K562 (cell line): ENCODE measurements around the gene KCNE1. TPM values are rescaled to one million over a fixed set of nuclear protein-coding genes. Genes with fewer than 3 reads are reported as not detected.

ENCODE experiments used
- PTBP1 ChIP-seq: fragments of 200-400 bp; formaldehyde crosslinking; IDR thresholded peaks from 2 replicates; pipeline ENCODE4 v1.6.1; 2017; ENCODE audit warnings: low read depth, low read length
- polyA plus RNA-seq, 8 experiments: library from polyadenylated mRNA; depleted of rRNA in 4 of 8; stranded (reverse) in 5 of 8; unstranded in 3 of 8; fragments of >200 nt; fragmentation: Nextera tagmentation in 2 of 8; fragmentation: Illumina TruSeq in 1 of 8; extraction: Ambion mirVana in 2 of 8; extraction: Trizol in 1 of 8; gene quantifications; 2 replicates each; pipeline versions ENCODE4 v1.2.1 to v1.2.3, GENCODE V29; 2011 to 2014; ENCODE audit warnings: inconsistent platforms in 1 of 8, missing spikeins in 1 of 8
- total RNA-seq, 7 experiments: library from RNA; depleted of rRNA in 6 of 7; stranded (reverse); fragments of >200 nt in 6 of 7; fragmentation: Illumina TruSeq in 2 of 7; extraction: Trizol in 2 of 7; gene quantifications; 2 replicates each; pipeline versions ENCODE4 v1.2.1 to v1.2.3, GENCODE V29; 2011 to 2021; ENCODE audit warnings: low replicate concordance in 1 of 7
- TF ChIP-seq, protein P1 (sequence below): sonication (generic); formaldehyde crosslinking; IDR thresholded peaks from 2 replicates; pipeline ENCODE4 v1.8.0; 2023; ENCODE audit warnings: mild to moderate bottlenecking, missing genetic modification reagents
- TF ChIP-seq, protein P2 (sequence below), 2 experiments: fragments of 450-650 bp in 1 of 2; IDR thresholded peaks; 2 replicates each; pipeline ENCODE4 v1.6.1; 2011 to 2017; ENCODE audit warnings: low read depth in 2 of 2, antibody characterized with exemption in 1 of 2, borderline replicate concordance in 1 of 2, low read length in 1 of 2, mild to moderate bottlenecking in 1 of 2, mixed read lengths in 1 of 2; ENCODE audit not compliant: control insufficient read depth in 1 of 2
- TF ChIP-seq, protein P3 (sequence below): fragments of 450-650 bp; conservative IDR thresholded peaks from 2 replicates; pipeline ENCODE4 v1.6.1; 2016; ENCODE audit warnings: missing genetic modification characterization, low read depth, mild to moderate bottlenecking, missing compliant biosample characterization, moderate library complexity

KCNE1 gene
- total and polyA plus RNA-seq, 9 of the 15 experiments (the other 6 are each of a cell fraction or from before 2014, with no cell fraction given): 0.05 to 0.22 (median 0.11) TPM; not detected in 3

DNA sequence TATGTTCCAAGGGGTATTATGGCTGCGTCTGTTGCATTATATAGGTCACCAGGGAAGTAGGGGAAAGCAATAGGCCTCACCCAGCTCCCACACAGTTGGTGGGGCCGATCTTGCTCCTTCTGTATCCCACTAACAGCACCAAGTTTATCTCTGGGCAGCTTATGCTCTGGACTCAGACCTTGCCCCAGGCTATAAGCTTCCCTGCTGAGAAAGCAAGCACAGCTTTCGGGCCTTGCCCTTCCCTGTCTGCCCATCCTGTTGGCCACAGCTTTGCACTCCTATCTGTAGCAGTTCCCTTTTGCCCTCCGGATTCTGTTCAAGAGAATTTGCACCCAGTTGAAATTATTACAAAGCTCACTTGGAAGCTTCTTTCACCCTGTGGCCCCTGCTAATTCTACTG is 12.9 kb downstream of the KCNE1 start (continued):
- TF ChIP-seq, protein P1, sequence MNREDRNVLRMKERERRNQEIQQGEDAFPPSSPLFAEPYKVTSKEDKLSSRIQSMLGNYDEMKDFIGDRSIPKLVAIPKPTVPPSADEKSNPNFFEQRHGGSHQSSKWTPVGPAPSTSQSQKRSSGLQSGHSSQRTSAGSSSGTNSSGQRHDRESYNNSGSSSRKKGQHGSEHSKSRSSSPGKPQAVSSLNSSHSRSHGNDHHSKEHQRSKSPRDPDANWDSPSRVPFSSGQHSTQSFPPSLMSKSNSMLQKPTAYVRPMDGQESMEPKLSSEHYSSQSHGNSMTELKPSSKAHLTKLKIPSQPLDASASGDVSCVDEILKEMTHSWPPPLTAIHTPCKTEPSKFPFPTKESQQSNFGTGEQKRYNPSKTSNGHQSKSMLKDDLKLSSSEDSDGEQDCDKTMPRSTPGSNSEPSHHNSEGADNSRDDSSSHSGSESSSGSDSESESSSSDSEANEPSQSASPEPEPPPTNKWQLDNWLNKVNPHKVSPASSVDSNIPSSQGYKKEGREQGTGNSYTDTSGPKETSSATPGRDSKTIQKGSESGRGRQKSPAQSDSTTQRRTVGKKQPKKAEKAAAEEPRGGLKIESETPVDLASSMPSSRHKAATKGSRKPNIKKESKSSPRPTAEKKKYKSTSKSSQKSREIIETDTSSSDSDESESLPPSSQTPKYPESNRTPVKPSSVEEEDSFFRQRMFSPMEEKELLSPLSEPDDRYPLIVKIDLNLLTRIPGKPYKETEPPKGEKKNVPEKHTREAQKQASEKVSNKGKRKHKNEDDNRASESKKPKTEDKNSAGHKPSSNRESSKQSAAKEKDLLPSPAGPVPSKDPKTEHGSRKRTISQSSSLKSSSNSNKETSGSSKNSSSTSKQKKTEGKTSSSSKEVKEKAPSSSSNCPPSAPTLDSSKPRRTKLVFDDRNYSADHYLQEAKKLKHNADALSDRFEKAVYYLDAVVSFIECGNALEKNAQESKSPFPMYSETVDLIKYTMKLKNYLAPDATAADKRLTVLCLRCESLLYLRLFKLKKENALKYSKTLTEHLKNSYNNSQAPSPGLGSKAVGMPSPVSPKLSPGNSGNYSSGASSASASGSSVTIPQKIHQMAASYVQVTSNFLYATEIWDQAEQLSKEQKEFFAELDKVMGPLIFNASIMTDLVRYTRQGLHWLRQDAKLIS (CRISPR knock-in tag): no peak
- TF ChIP-seq, protein P2, sequence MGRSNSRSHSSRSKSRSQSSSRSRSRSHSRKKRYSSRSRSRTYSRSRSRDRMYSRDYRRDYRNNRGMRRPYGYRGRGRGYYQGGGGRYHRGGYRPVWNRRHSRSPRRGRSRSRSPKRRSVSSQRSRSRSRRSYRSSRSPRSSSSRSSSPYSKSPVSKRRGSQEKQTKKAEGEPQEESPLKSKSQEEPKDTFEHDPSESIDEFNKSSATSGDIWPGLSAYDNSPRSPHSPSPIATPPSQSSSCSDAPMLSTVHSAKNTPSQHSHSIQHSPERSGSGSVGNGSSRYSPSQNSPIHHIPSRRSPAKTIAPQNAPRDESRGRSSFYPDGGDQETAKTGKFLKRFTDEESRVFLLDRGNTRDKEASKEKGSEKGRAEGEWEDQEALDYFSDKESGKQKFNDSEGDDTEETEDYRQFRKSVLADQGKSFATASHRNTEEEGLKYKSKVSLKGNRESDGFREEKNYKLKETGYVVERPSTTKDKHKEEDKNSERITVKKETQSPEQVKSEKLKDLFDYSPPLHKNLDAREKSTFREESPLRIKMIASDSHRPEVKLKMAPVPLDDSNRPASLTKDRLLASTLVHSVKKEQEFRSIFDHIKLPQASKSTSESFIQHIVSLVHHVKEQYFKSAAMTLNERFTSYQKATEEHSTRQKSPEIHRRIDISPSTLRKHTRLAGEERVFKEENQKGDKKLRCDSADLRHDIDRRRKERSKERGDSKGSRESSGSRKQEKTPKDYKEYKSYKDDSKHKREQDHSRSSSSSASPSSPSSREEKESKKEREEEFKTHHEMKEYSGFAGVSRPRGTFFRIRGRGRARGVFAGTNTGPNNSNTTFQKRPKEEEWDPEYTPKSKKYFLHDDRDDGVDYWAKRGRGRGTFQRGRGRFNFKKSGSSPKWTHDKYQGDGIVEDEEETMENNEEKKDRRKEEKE (IDR thresholded peaks at IDR 0.05; ENCODE audit: borderline replicate concordance in 1 of 2, control insufficient read depth in 1 of 2, low read depth in 2 of 2, low read length in 1 of 2): no peak
- no peak for TF ChIP-seq PTBP1
- TF ChIP-seq, protein P3, sequence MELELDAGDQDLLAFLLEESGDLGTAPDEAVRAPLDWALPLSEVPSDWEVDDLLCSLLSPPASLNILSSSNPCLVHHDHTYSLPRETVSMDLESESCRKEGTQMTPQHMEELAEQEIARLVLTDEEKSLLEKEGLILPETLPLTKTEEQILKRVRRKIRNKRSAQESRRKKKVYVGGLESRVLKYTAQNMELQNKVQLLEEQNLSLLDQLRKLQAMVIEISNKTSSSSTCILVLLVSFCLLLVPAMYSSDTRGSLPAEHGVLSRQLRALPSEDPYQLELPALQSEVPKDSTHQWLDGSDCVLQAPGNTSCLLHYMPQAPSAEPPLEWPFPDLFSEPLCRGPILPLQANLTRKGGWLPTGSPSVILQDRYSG (tag): no peak
